NCI-H146 (cell line): ENCODE data around the gene GCLC.
"Not testable (repeated sequence)": the region's sequence is repeated elsewhere in the genome, so short reads cannot be mapped to it uniquely, and the experiment has no call there.

Source experiments
- DNase-seq: peaks from one replicate; lab custom pipeline; 2025; lab: John Stamatoyannopoulos, UW

The GCLC gene

DNA sequence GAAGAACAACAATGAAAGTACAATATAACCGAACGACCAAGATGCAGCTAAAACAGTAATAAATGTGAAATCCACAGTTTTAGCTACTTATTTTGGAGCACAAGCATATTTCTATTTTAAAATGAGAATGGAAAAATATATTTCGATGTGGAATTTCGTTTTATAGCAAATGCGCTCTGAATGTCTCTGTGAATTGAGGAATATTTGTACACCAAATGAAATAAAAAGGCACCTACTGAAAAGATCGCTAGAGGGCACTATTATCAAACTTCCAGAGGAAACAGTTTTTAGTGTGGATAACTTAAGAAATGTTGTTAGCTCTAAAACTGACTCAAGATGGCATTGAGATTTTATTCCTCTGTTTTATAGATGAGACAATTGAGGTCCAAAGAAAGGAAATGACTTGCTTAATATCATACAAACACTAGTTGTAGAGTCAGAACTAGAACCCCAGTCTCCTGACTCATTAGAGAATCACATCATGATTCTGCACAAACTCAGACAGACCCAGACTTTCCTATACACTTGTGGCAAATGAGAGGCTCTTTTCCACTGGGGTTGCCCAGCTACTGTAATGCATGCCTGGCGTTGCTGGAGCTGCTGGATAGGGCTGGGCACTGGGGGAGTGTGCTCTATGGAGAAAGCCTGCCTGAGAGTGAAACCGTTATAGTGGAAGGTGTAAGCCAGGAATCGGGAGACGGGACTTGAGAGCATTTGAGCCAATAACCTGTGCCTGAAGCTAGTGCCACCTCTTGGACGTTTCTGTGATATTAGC lies 51.9 kb downstream of the GCLC start:
- DNase-seq: peak; percentile 34

DNA sequence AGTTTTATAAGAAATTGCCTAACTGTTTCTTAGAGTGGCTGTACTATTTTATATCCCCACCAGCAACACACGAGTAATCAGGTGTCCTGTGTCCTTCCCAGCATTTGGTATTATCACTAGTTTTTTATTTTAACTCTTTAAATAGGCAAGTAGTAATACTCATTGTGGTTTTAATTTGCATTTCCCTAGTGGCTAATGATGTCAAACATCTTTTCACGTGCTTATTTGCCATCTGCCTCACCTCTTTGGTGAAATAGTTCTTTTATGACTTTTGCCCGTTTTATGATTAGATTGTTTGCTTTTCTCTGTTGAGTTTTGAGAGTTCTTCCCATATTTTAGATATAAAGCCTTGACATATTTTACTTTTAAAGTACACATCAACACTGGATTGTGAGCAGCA lies 57.8 kb downstream of the GCLC start:
- no peak for DNase-seq

DNA sequence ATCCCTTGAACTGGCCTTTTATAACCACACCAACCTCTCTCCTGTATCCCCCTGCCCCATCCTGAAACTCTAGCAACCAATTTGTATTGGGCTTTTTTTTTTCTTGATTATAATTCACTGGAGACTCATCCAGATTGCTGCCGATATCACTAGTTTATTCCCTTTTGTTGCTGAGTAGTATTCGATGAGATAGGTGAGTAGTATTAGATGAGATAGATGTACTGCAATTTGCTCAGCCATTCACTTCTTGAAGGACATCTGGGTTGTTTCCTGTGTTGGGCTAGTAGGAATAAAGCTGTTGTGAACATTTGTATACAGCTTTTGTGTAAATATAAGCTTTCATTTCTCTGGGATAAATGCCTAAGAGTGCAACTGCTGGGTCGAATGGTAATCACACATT lies 58.2 kb downstream of the GCLC start:
- DNase-seq: no peak

DNA sequence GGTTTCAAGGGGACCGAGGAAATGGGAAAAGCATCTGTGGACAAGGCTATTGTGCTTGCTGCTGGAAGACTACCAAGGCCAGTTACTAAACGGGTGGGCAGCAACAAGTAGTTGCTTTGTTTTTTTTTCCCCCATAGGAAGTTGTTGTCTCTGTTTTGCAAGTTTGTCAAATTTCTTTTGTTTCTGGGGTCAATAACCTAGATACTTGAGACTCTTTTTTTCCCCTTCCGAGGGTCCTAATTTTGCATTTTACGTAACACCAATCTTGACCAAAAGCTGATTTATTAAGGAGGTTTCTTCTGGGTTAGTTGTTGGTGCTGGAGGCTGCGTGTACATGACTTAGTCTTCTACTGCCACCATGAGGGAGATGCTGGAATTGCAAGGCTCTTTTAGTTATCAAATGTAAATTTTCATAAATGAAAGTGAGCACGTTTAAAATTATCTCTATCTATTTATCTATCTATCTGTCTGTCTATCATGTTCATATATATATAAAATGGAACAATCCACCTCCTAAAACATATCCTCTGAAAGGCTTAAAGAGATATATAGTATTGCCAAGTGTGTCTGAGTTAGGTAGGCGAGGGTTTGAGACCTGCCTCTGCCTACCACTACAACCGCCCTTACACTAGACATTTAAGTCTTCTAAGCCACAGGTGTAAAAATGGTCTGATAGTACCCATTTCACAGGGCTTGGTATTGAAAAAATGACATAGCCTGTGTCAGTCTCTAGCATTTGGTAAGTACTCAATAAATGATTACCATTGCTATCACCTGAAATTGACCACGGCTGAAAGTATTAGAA lies 60.2 kb downstream of the GCLC start:
- DNase-seq: peak; percentile 63

DNA sequence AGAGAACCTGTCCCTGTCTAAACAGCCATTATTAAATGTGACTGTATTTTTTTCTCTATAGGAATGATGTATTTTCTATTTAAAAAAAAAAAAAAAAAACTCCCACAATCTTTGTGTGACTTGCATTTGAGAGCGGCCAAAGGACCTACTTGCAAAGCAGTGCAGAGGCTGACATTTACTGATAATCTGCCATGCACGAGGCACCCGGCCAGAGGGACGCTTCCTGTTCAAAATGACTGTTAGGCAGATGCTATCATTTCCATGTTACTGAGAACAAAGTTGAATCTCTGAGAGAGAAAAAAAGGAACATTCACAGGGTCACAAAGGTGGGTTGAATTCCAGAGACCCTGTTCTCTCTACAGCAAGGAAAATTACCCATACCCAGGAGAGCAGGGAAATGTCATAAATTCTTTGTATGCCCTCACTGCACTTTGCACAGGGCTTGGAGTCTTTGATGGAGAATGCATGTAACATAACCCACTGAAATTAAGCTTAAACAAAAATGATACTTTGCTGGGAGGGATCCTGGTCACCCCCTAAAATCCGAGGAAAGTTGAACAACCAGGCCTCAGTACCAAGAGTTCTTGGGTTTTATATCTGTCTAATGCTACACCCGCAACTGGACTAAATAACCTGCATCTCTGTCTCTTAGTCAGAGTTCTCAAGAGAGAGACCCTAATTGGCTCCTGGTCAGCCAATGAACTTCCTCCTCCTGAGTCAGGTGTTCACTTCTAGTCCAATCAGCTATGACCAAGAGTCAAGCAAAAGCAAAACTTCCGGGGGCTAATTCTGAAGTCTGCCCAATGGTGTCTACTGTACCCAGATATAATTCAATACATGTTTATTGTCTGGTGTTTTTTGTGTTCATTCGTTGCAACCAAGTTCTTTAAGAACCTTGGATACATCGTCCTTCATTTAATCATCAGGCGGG lies 61.2 kb downstream of the GCLC start:
- DNase-seq: no peak

DNA sequence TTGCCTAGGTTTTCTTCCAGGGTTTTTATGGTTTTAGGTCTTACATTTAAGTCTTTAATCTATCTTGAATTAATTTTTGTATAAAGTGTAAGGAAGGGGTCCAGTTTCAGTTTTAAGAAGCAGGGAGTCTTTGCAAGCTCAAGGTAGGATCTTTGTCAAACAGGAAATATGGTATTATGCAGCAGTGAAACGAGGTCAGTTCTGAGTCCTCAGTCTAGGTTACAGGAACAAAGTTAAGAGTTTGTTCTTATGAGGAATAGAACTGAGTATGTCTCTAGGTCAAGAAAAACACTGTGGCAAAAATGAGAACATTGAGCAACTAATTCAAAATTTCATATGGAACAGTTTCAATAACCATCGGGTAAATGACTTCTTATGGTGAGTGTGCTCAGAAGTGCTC lies 63.6 kb downstream of the GCLC start:
- no peak for DNase-seq

DNA sequence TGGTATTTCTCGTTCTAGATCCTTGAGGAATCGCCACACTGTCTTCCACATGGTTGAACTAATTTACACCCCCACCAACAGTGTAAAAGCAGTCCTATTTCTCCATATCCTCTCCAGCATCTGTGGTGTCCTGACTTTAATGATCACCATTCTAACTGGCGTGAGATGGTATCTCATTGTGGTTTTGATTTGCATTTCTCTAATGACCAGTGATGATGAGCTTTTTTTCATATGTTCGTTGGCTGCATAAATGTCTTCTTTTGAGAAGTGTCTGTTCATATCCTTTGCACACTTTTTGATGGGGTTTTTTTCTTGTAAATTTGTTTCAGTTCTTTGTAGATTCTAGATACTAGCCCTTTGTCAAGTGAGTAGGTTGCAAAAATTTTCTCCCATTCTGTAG lies 64.1 kb downstream of the GCLC start:
- DNase-seq: not testable (repeated sequence)

DNA sequence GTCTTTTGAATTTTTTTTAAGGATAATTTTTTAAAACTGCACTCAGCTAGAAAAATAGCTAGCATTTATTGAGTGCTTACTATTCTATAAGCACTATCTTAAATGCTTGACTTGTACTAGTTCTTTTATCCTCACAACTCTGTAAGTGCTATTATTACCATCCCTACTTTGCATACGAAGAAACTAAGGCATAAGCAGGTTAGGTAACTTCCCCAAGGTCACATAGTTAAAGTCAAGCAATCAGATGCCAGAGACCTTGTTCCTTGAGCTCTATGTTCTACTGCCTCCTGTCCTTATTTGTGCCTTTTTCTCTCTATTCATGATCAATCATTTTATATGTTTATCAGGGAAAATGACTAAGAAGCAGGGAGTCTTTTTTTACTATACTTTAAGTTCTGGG lies 65.0 kb downstream of the GCLC start:
- no peak for DNase-seq

DNA sequence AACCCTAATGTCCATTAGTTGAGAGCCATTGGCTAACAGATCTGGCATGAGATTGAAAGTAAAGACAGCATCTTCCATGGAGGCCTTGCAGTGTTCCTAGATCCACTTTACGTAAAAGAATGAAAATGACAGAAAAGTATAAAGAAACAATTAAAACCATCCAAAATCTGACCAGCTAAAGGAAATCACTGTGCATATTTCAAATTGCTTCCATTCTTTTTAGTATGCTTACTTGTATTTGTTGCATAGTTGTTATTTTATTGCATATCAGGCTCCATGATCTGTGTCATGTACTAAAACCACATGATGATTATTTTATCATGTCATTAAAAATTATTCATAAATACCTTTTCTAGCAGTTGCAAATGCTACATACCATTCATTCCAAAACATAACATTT lies 67.9 kb downstream of the GCLC start:
- no peak for DNase-seq

DNA sequence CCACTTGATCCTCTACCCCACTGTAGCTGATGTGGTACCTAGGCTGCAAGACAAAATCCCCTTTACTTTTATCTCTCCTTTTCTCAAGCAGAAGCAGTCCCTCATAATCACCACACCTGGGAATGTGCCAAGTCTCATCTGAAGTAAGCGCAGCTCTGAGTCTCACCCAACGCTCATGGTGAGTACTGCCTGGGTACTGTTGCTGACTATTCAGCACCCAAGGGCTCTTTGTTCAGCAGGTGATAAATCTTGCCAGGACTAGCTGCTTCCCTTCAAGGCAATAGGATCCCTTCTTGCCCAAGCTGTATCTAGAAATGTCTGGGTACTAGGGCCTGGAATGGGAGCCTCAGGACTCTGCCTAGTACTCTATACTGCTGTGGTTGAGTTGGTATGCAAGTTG lies 70.9 kb downstream of the GCLC start:
- no peak for DNase-seq

DNA sequence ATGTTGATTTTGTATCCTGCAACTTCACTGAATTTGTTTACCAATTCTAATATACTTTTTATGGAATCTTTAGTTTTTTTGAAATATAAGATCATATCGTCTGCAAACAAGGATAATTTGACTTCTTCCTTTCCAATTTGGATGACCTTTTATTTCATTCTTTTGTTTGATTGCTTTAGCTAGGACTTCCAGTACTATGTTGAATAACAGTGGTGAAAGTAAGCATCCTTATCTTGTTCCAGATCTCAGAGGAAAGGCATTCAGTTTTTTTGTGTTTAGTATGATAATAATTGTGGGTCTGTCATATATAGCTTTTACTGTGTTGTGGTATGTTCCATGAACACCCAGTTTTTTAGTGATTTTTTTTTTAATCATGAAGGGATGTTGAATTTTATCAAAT lies 75.7 kb downstream of the GCLC start:
- no peak for DNase-seq

DNA sequence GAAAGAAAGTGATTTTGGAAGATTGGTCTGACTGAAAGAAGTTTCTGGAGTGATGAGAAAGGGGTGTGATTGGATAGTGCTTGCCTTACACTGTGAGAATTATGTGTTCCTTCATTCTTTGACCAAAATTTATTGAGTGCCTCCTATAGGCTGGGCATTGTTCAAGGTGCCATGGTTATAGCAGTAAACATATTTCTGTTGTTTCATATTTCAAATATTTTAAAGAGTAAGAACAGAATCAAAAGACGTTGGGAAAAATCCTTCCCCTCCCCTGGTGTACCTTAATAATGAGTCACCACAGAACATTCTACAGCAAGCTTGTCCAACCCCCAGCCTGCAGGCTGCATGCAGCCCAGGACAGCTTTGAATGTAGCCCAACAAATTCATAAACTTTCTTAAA lies 78.6 kb downstream of the GCLC start:
- DNase-seq: no peak

DNA sequence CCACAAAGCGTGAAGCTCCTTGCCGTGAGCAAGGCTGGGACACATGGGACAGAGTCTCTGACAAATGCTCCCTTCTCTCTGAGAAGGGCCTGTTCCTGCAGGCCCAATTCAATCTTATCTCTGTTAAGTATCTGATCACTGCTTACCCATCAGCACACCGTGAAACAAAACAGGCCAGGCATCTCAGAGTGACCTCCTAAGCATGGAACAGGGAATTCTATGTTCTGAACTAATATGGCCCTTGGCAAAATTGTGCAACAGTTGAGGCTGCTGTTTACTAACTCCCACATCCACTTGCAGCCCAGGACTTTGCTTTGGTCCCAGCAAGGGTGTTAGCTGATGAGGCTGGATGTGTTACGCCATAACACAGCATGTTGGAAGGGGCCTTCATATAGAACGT lies 79.2 kb downstream of the GCLC start:
- no peak for DNase-seq

DNA sequence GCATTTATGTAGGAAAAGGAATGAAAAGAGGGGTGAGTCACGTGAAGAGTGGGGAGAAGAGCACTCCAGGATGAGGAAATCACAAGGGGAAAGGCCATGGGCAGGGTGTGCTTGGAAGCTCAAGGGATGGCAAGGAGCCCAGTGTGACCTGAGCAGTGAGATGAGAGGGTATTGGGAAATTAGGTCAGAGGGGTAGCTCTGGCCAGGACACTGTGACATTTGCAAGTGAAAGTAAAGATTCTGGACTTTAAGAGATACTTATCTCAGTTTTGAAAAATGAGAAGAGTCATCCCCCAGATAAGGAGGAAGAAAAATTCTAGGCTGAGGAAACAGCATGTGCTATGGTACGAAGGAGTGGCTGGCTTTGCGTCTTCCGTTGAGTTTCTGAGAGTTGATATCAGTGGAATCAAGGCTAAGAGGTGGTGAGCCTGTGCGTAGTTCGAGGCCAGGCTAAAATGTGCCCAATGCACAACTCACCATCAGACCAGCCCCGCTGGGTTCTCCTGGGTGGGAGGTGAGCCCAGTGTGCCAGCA lies 79.9 kb downstream of the GCLC start:
- DNase-seq: no peak

DNA sequence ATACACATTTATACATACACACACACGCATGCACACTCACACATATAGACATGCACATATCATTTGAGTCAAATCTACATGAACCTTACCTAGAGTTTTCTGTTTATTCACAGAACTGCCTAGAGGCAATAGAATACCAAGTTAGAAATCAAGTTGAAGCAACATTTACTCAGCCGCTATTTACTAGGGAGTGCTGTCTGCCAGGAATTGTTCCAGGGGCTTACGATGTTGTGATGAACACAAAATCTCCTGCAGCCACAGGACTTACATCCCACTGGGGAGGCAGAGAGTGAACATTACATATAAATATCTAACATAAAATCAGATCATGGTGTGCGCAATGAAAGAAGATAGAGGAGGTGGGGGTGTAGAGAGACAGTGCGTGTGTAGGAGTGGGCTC lies 80.4 kb downstream of the GCLC start:
- DNase-seq: no peak

DNA sequence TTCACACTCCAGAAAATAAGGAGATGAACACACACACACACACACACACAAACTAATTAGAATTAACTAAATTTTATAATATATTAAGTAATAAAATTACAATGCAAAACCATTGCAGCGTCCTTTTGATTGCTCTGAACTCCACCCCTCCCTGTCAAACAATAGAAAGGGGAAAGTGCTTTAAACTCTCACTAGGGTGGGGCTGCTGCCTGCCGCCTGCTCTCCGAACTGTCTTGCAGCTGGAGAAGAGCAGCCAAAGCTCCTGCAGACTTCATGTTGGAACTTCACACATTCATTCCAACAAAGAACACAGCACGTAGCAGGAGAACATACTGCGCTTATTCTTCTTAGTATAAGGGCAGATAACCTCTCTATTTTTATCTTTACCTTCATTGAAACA lies 83.2 kb downstream of the GCLC start:
- peak; percentile 73 for DNase-seq

DNA sequence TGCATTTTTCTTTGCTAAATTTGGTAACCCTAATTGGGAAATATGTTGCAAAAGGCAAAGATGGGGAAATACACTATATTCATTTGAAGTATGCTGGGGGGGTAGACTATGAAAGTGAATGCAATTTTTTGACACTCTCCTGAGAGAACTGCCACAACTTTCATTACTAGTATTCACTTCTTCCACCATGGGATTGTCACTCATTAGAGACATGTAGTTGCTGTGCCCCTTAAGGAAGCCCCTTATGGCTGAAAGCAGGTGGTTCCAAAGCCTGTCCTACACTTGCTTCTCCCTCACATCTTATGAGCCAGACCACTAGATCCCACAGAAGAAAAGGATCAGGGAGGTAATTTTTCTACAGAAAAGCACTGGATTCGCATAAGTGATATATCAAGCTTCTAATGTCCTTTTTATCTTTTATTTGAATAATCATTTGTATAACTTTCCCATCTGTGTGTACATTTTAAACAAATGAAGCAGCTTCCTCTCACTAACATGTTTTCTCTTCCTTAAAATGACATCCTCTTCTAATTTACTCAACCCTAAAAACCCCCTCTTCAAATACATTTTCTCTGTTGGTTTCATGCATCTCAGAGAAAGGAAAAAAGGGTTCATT lies 83.8 kb downstream of the GCLC start:
- DNase-seq: peak; percentile 45

DNA sequence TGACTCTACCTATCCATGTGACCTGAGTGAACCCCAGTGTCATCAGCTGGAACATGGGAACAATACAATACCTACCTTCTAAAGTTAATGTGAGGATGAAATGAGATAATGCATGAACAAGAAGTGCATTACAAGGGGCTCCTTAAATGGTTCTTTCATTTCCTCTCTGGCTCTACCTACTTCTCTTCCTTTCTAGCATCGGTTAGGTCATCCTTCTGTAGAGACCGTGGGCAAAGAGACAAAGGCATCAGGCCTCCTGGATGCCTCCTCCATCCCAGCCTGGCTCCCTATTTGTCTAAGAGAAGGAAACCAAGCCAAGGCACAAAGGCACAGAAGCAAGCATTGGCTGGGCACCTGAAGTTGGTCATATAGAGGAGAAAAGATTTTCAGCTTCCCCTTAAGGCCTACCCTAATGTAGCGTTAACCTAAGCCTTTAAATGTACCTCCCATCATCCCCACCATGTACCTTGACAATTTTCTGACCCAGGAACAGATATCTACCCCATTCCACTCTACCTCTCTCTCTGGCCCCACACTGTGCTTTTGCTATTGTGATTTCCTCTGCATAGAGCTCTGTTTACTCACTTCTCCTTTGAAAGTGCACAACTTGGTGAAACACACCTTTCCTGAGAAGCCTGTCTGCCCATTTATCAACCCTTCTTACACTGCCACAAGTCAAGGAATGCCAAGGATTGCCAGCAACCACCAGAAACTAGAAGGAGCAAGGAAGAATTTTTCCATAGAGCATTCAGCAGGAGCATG lies 86.6 kb downstream of the GCLC start:
- no peak for DNase-seq

DNA sequence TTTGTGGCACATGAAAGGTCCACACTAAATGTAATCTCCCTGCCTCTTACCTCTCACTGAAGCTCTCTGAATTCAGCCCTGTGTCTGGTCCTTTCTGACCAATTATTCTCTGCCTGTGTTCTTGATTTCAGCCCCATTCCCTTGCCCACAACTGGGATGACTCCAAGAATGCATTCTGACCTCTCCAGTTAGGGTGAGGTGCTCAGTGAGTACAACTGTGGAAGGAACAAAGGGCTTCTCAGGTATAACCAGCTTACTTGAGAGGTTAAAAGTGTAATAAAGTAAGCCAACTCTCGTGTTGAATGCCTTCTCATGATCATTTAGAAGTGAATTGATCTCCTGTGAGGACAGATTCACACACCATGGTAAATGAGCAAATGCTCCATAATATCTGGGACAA lies 88.1 kb downstream of the GCLC start:
- DNase-seq: no peak

DNA sequence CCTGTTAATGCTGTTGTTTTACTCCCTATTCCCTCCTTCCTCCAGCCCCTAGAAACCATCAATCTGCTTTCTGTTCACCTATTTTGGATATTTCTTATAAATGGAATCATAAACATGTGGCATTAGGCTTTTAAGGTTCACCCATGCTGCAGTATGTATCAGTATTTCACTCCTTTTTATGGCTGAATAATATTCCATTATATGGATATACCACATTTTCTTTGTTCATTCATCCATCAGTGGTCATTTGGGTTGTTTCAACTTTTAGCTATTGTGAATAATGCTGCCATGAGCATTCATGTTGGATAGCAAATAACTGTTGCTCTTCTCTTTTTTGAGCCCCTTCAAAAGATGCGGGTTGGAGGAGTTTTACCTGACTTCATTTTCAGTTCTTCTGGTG lies 89.2 kb downstream of the GCLC start:
- DNase-seq: no peak

DNA sequence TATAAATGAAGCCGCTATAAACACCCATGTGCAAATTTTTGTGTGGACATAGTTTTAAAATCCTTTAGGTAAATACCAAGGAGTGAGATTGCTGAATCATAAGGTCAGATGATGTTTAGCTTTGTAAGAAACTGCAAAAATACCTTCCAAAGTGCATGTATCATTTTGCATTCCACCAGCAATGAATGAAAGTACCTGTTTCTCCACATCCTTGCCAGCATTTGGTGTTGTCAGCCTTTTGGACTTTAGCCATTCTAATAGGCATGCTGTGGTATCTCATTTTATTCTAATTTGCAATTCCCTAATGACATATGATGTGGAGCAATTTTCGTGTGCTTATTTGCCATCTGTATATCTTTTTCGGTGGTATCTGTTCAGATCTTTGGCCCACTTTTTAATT lies 93.7 kb downstream of the GCLC start:
- DNase-seq: no peak
